GM19193 (cell line): ENCODE measurements around the gene INS.

Experiments
- POLR2A ChIP-seq: IDR thresholded peaks from 4 replicates; pipeline ENCODE4 v1.6.1; 2011; ENCODE audit not compliant: insufficient read depth, insufficient read length; ENCODE audit errors: extremely low read depth

Gene INS

DNA sequence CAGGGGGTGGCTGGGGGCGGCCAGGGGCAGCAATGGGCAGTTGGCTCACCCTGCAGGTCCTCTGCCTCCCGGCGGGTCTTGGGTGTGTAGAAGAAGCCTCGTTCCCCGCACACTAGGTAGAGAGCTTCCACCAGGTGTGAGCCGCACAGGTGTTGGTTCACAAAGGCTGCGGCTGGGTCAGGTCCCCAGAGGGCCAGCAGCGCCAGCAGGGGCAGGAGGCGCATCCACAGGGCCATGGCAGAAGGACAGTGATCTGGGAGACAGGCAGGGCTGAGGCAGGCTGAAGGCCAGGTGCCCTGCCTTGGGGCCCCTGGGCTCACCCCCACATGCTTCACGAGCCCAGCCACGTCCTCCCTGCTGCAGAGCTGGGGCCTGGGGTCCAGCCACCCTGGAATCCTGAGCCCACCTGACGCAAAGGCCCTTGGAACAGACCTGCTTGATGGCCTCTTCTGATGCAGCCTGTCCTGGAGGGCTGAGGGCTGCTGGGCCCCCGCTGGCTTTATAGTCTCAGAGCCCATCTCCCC, at the start of gene INS:
Gene INS (minus strand): TSS at position 474 of the 524 bp plus-strand sequence. CDS start 238 bp downstream, at position 236.
- TF ChIP-seq POLR2A: no peak

DNA sequence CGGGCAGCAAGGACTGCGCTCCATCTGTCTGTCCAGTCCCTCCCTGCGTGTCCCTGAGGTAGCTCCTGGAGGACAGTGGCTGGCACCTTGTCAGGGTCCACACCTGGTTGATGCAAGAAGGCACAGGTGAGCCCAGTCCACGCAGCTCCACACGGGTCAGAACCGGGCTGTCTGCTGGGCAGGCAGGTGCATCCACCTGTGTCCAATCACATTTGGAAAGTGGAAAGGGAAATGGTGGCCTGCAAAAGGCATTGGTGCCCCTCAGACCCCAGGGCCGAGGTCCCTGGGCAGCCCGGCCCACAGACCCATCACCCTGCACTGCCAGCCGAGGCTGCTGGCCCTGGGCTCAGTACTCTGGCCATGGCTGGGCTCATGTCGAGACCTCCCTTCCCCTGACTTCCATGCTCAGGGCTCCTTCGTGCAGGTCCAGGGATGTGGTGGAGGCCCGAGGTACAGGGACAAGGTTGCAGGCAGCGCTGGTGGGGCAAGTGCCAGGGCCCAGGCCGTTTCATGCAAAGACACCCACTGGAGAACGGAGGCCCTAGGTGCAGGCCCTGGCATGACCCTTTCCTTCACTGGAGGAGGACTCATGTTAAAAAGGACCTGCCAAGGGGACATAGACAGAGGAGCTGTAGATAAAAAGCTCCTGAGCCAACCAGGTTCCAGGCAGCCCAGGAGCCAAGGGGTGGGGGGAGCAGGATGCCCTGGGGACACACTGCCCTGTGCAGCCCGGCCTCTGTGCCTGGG, 49.5 kb upstream of the INS start:
- TF ChIP-seq POLR2A: no peak

DNA sequence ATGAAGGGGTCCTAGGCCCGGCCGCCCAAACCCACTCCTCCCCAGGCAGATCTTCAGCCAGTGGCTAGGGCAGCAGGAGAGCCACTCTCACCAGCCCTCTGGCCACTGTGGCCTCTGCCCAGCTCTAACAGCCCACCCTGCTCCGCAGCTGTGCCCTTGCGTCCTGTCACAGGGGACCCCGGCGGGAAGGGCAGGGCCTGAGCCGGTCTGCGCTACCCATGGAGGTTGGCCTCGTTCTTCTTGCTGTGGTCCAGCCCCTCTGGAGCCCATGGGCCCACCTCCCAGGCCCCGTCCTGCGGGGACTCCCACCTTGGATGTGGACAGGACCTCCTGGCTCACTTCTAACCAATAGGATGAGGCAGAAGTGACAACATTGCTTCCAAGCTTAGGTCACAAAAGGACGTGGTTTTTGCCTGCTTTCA, 48.9 kb upstream of the INS start:
- TF ChIP-seq POLR2A: no peak

DNA sequence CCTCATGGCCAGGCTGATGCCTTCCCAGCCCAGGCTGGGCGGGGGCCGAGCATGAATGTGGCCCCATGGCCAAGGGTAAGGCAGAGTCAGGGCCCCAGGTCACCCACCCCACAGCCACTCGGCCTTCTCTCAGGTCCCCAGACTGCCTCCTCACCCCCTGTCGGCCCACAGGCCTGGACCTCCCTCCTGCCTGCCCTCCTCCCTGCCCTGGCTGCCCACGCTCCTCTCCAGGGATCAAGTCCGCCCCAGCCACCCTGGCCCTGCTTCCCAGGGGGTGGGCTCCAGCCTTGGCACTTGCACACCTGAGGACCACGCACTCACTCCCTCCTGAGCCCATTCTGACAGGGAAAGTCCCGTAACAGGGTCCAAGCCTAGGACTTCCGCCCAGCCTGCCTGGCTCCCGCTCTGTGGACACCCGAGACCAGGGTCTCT, 48.4 kb upstream of the INS start:
- no peak for TF ChIP-seq POLR2A

DNA sequence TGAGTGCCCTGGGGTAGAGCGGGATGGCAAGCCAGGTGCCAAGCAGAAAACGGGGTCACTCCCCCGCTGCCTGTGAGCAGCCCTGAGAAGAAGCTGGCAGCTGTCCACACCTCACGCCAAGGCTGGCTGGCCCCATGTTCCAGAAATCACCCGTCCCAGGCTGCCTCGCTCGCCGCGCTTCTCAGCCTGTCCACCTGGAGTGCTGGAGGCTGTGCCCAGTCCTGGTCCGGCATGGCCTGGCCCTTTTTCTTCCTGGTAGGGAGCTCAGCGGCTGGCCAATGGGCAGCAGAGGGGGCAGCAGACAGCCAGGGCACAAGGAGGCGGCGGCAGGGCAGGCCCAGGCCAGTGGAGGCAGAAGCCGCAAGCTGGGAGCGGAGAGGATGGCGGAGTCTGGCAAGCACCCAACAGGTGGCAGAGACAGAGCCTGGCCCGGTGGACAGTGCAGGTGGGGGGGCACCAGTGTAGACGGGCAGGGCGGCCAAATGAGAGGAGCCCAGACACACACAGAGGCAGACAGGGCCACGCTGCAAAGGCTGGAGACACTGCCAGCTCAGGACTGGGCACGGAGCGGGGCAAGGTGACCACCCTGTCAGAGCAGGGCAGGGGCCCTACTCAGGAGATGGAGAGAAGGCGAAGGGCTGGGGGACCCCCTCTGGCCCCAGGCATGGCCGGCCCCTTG, 47.8 kb upstream of the INS start:
- no peak for TF ChIP-seq POLR2A

DNA sequence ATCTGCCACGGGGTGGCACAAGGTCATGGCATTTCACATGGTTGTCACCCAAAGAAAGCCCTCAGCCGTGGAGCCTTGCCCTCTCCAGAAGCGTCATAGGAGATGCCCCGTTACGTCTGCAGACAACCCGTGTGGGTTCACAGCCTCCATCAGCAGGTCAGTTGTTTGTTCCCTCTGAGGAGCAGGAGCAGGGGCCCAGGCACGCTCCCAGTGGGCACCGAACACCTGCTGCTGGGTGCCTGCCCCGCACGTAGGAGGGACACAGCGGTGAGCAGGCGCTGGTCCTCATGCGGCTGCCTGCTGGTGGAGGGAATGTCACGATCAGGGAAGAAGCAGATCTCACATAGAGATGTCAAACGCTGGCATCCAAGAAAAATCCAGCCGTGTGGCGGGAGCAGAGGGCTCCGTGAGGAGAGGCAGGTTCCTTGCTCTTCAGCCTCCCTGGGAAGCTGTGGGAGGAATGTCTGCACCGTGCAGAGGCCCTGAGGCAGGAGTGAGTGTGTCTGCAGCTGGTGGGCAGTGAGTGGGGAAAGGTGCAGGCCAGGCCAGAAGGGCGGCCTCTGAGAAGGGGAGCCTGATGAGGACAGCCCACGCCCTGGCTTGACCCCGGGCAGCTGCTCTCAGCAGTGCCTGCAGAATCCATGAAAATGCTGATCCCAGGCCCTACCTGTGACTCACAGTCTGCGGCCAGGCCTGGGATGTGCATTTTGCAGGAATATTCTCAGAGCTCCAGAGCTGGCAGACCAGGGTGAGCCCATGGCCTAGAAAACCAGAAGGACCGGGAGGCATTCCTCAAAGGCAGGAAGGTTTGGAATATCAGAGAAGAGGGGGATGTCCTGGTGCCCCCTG, 47.0 kb upstream of the INS start:
- TF ChIP-seq POLR2A: no peak

DNA sequence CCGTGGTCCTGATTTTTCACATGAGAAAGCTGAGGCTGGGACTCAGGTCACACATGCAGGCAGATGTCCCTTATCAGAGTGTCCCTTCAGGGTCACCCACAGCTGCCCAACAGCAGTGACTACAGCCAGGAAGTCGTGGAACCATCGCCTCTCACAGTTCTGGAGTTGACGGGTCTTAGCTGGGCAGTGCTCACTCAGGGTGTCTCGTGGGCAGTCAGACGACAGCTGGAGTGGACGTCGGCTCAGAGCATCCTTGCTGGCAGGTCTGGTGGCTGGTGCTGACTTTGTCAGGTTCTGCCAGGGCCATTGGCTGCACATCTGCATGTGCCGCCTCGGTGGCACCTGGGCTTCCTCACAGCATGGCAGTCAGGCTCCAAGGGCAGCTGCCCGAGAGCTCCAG, 46.2 kb upstream of the INS start:
- TF ChIP-seq POLR2A: no peak

DNA sequence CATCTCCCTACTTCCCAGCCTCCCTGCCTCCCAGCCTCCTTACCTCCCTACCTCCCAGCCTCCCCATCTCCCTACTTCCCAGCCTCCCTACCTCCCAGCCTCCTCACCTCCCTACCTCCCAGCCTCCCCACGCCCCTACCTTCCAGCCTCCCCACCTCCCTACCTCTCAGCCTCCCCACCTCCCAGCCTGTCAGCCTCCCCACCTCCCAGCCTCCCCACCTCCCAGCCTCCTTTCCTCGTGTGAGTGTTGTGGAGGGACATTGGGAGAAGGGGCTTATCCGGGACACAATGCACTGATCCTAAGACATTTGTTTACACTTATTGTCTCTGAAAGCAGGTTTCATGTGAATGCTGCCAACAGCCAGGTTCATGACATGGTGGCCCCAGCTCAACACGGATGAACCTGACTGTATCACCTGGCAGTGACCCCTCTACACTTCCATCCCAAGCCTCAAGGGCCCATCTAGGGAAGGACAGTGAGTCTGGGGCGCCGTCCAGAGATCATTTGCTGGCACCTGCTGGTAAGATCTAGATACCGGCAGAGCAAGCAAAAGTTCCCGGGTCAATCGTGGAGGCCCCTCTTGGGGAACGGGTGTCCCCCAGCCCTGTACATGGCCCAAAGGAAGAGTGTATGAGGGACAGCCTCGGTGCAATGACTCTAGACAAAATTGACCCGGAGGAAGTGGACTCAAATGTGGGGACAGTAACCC, 45.1 kb upstream of the INS start:
- no peak for TF ChIP-seq POLR2A

DNA sequence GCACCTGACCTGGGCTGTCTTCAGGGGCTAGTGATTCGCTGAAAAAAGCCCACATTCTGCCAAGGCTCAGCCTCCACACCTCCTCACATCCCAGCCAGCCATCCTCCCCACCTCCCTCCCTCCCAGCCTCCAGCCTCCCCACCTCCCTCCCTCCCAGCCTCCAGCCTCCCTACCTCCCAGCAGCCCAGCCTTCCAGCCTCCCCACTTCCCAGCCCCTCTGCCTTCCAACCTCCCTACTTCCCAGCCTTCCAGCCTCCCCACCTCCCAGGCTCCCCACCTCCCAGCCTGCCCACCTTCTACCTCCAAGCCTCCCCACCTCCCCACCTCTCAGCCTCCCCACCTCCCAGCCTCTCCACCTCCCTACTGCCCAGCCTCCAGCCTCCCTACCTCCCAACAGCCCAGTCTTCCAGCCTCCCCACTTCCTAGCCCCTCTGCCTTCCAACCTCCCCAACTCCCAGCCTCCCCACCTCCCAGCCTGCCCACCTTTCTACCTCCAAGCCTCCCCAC, 44.3 kb upstream of the INS start:
- TF ChIP-seq POLR2A: no peak

DNA sequence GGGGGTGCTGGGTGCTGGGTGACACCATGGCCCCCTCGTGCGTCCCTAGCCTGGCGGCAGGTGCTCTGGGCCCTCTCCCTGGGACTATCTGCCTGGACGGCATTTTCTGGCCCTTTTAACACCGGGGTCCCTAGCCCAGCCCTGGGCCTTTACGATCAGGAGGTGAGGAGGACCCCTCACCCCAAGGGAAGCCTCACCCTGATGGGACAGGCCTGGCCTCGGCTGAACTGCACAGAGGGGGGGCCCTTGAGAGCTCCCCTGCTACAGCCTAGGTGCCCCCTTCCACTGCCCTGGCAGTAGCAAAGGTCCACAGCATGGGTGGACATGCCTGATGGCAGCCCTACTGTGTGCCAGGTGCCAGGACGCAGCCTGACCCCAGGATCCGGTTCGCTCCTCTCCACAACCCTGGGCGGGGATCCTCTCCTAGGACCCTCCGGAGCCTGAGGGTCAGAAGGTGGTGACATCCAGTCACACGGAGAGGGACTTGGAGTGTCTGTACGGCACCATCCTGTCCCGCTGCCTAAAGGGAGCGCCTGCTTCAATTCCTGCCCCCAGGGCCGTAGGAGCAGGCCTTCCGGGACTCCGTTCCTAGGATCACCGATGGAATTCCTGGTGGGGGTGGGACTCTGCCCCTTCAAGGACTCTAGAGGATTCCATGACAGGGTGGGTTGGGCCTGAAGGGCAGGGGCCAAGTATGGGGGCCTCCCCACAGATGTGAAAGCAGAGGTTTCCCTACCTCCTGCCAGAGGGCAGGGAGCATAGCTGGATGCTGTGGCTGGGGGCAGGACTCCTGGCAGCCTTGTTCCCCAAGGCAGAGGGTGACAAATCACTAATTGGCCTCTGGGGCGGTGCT, 43.6 kb upstream of the INS start:
- no peak for TF ChIP-seq POLR2A

DNA sequence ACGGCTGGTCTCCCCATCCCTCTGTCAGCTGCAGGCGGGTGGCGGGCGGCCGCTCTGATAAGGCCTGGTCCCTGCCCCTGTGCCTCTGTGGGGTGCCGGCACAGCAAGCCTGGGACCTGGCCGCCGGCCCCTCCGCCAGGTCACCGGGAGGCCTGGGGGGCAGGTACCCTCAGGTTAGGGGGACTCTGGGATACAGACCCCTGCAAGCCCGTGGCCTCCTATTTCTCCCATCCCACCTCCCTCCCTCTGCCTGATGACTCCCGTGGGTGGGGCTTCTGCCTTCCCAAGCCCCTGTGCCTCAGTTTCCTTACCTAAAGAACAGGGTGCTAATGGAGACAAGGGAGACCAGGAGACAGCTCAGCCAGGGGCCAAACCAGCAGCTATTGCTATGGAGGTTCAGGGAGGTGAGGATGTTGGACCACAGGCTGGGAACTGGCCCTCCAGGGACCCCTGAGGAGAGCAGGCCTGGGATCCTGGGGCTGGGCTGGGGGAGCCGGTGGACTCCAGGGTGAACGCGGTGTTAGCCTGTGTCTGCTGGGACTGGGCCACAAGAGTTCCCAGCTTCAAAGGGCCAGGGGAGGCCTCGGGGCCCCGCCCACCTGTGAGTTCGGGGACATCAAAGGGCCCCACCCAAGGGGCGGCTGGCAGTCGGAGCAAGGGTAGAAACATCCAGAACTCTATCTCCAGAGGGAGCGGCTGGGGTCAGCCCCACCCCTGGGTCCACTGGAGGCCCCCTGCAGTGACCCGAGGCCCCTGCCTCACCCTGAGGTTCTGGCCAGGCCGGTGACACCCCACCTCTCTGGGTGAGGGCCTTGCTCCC, 42.6 kb upstream of the INS start:
- TF ChIP-seq POLR2A: no peak

DNA sequence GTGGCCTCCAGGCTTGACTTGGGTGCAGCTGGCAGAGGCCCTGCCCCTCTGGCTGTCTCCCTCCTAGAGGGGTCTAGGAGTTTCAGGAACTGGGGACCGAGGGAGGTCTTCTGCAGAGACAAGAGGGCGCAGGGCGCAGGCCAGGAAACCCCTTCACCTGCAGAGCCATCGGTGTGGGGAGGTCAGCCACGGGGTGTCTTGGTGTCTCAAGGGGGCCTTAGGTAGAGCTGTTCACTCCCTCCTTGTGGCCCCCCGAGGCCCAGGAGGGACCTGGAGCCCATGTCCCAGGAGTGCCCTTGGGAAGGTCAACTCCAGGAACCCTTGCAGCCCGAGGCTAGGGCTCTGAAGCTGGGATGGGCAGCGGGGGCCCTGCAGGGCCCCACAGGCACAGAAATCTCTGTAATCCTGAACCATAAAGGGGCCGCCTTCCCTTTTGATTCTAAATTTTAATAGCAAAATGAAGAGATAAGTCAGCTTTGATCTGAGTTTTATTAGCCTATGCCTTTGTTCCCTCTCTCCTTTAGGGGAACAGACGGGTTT, 42.0 kb upstream of the INS start:
- TF ChIP-seq POLR2A: no peak
